GM10266 (cell line): ENCODE measurements around the gene DDX10.

Experiments used
- DNase-seq: peaks from one replicate; pipeline ENCODE4 v3.0.0; 2012; ENCODE audit errors: extremely low spot score
- CTCF ChIP-seq: IDR thresholded peaks from 2 replicates; pipeline ENCODE4 v1.5.1; 2012; ENCODE audit warnings: mild to moderate bottlenecking, low read depth; ENCODE audit not compliant: control insufficient read depth, insufficient read depth; ENCODE audit errors: missing control alignments

DDX10 gene

GRCh38 chr11:108664730-108665525 is at the start of gene DDX10:
TSS of gene DDX10 (plus strand) at chr11:108665069. CDS start at chr11:108665154, 85 bp downstream.
- DNase-seq, result peak; percentile 94
- peak; percentile 31 for TF ChIP-seq CTCF

- no peak for TF ChIP-seq CTCF
- no peak for DNase-seq
Measured at GRCh38 chr11:108616549-108616948, 48.3 kb upstream of the DDX10 start.

- TF ChIP-seq CTCF, result no peak
- no peak for DNase-seq
Measured at GRCh38 chr11:108617055-108617454, 47.8 kb upstream of the DDX10 start.

GRCh38 chr11:108618529-108618928 is 46.3 kb upstream of the DDX10 start:
- no peak for DNase-seq
- no peak for TF ChIP-seq CTCF

GRCh38 chr11:108620958-108621772 is 43.7 kb upstream of the DDX10 start:
- peak; percentile 55 for DNase-seq
- TF ChIP-seq CTCF, result no peak

- no peak for DNase-seq
- no peak for TF ChIP-seq CTCF
Measured at GRCh38 chr11:108622341-108622740, 42.5 kb upstream of the DDX10 start.
